ENCODE results near the gene GRIFIN.

Gene GRIFIN

DNA sequence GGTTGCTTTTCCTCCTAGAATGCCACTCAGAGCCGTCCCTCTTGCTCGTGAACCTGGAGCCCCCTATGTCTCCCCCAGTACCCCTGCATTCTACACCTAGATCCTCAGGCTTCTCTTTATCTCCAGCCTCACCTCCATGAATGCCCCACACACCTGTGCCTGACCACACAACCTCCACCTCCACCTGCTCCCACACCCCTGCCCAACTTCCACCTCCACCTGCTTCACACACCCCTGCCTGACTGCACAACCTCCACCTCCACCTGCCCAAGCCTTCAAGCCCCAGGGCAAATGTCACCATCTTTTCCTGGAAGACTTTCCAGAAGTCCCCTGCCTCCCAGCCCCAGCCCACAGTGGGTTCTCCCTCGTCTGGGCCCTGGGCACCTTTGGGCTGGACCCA, 36.5 kb upstream of the GRIFIN start:
- no peak for DNase-seq (ENCODE audit: low spot score)

GRCh38 chr7:2512179-2512661, 36.0 kb upstream of the GRIFIN start:
- DNase-seq (ENCODE audit: low spot score) = no peak

DNA sequence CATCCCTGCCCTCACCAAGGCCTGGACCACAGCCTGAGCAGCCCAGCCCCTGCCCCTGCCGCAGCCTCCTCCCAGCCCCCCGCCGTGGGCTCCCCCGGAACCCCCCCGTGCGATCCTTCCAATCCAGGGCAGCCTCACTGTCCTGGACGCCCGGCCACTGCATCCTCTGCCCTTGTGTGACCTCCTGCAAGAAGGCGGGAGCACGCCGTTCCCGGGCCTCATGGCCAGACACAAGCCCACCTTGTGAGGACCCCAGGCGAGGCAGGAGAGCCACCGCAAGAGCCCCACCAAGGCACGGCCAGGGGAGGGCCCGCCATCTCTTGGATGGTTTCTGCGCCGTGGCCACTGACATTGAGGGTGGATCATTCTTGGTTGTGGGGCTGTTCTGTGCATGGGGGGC, 35.6 kb upstream of the GRIFIN start:
- DNase-seq (ENCODE audit: low spot score) = no peak

DNA sequence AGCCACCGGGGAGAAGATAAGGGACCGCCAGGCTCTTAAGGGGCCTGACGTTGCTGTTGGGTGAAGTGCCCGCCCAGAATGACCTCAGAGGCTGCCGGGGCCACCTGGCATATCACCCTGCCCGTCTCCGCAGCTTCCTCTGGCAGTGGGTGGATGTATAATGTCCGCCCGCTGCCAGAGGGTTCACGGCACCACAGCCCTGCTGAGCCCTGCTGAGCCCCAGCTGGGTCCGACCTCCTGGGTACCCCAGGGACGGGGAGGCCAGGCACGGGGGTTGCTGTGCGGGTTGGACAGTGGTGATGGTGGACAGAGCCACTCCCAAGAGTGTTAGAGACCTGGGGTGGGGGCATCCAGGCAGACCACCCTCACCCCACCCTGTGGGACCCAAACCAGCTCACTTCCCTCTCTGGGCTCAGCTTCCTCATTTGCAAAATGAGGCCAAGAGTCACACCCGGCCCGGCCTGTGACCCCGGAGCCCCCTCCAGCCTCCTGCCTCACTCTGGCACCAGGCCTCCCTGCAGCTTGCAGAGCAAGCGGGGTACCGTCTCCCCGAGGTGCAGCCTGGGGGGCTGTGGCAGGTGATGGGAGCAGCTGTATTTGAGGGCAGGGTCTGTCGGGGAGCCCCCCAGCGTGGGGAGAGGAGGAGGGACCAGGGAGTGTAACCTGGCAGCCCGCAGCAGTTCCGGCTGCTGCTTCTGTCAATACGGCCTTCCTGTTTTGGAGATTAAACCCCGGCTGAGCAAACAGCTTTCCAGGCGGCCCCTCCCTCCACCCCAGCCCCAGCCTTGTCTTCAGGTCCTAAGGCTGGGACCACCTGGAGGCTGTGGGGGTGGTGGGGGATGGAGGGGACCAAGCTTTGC, 34.9 kb upstream of the GRIFIN start:
- DNase-seq (ENCODE audit: low spot score) = no peak

DNA sequence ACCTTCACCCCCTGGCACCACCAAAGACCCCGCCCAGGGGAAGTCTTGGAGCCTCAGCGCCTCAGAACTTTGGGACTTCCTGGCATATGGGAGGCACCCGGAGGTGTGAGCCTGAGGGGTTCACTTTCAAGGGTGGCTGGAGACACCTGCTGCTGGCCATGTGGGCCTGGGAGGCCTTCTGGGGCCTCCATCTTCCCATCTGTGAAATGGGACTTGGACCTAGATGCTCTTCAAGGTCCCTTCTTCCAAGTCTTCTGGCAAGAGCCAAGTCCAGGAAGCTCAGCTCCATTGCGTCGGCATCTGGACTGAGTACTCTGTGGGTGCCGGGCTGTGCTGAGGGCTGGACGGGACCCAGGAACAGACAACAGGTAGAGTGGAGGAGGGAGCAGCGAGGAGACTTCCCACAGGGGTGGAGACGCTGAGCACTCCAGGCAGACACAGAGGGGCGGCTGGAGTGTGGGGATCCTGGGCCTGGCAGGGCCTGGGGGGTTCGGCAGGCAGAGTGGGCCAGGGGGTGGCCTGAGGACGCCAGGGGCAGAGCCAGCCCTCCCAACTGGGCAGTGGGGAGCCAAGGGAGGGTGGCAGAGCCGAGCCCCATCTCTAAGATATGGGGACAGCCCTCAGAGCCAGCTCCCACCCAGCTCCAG, 34.1 kb upstream of the GRIFIN start:
- DNase-seq (ENCODE audit: low spot score) = no peak

GRCh38 chr7:2509298-2509906, 33.2 kb upstream of the GRIFIN start:
- no peak for DNase-seq (ENCODE audit: low spot score)

GRCh38 chr7:2508327-2509215, 32.4 kb upstream of the GRIFIN start:
- no peak for DNase-seq (ENCODE audit: low spot score)

DNA sequence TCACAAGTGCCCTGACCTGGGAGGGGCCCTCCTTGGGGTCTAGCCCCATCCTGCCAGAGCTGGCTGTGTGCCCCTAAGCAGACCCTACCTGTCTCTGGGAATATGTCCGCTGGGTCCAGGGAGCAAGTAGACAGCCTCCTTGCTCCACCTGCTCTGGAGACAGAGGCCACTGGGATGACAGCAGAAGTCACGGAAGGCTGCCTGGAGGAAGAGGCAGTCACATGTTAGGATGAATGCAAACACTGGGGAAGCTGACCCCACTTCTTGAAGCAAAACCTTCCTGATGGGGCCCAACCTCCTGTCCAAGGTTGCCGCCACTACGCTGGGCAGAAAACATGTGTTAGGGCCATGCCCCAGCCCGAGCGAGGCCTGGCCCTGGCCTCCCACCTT, 31.7 kb upstream of the GRIFIN start:
- DNase-seq (ENCODE audit: low spot score) = no peak

GRCh38 chr7:2507208-2507916, 31.2 kb upstream of the GRIFIN start:
- DNase-seq (ENCODE audit: low spot score) = no peak

GRCh38 chr7:2505401-2505800, 29.2 kb upstream of the GRIFIN start:
- no peak for DNase-seq (ENCODE audit: low spot score)

DNA sequence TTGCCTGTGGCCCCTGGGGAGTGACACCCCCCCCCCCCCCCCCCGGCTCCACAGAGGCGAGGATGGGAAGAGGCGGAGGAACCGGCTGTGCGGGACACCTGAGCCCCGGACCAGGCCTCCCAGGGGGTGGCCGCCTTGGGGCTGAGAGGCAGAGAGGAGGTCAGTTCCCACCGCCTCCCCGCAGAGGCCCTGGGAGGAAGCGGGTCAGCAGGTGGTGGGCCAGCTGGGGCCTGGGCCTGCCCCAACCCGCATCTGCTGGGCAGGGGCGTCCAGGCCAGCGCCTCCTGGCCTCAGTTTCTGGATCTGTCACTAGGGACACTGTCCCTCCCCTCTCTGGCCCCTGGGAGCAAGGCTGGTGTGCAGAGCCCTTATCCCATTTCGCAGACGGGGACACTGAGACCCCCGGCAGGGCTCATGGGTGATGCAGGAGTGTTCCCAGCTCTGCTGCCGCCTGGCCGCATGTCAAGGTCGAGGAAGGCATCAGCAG, 28.7 kb upstream of the GRIFIN start:
- no peak for DNase-seq (ENCODE audit: low spot score)

GRCh38 chr7:2504128-2504888, 28.1 kb upstream of the GRIFIN start:
- no peak for DNase-seq (ENCODE audit: low spot score)

DNA sequence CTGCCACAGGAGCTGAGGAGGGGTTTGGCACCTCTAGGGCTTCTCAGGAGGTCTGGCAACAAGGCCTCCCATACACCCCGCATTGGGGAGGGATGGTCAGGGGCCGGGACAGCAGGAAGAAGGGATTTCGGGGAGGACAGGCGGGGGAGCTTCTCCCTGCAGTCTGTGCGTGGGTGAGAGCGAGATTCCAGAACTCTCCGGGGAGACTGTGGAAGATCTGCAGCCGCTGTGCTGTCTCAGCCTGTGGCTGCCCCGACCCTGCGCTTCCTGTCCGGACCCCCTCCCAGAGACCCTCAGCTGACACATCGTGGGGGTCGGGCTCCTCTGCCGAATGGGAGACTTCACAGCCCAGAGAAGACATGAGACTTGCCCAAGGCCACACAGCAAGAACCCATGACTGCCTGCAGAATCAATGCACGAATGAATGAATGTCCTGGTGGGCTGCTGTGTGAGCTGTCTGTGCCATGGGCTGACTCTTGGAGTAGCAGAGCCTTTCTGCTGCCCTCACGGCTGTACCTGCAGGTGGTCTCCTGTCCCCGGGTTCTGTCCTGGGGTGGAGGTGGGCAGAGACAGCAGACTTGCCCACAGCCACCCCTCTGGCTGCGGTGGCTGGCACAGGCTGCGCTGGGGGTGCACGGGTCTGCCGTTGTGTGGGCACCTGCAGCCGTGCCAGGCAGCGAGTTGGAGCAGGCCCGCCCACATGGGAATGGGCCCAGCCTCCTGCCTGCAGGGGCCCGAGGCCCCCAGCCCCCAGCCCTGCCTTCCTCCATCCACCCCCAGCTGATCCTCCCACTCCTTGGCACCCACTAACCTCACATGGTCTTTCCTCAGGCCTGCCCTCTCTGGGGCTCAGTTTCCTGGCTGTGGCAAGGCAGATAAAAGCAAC, 27.1 kb upstream of the GRIFIN start:
- DNase-seq (ENCODE audit: low spot score) = no peak

DNA sequence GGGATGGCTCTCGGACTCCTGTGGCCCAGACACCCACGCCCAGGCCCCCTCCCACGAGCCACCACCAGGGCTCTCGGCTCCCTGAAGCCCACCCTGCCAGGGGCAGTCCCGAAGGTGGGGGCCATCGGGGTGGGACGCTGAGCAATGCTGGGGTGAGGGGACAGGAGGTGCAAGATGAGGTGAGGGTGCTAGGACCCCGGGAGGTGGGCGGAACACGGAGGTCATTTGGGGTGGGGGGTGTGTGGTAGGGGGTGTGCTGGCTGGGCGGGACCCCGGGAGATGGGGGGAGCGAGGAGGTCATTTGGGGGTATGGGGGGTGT, 26.4 kb upstream of the GRIFIN start:
- DNase-seq (ENCODE audit: low spot score) = no peak

DNA sequence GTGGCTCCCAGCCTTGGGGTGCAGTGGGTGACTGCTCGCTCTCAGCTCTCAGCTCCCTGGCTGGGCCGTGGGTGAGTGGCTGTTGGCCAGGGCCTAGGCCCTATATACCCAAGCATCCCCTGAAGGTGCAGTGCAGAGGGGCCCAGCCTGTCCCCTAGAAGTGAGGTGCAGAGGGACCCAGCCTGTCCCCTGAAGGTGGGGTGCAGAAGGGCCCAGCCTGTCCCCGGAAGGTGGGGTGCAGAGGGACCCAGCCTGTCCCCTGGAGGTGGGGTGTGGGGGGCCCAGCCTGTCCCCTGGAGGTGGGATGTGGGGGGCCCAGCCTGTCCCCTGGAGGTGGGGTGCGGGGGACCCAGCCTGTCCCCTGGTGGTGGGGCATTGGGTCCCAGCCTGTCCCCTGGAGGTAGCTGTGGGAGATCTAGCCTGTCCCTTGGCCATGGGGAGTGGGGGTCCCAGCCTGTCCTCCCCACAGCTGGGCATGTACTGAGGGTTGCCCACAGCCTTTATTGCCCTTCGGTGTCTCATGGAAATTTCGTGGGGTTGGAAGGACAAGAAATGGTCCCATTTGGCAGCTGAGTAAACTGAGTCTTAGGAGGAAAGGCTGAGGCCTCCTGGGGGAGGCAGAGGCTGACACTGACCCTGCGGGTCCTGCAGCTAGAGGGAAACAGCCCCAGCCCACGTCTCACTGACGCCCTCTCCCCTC, 25.9 kb upstream of the GRIFIN start:
- no peak for DNase-seq (ENCODE audit: low spot score)

DNA sequence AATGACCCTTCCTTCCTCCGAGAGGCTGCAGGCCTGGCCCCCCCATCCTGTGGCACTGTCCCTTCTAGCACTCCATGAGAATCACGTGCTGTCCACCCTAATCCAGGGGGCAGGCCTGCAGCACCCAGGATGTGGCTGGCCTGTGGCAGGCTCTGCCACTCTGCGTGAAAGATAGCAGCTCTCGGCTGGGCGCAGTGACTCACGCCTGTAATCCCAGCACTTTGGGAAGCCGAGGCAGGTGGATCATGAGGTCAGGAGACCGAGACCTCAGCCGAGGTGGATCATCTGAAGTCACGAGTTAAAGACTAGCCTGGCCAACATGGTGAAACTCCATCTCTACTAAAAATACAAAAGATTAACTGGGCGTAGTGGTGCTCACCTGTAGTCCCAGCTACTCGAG, 24.5 kb upstream of the GRIFIN start:
- no peak for DNase-seq (ENCODE audit: low spot score)

DNA sequence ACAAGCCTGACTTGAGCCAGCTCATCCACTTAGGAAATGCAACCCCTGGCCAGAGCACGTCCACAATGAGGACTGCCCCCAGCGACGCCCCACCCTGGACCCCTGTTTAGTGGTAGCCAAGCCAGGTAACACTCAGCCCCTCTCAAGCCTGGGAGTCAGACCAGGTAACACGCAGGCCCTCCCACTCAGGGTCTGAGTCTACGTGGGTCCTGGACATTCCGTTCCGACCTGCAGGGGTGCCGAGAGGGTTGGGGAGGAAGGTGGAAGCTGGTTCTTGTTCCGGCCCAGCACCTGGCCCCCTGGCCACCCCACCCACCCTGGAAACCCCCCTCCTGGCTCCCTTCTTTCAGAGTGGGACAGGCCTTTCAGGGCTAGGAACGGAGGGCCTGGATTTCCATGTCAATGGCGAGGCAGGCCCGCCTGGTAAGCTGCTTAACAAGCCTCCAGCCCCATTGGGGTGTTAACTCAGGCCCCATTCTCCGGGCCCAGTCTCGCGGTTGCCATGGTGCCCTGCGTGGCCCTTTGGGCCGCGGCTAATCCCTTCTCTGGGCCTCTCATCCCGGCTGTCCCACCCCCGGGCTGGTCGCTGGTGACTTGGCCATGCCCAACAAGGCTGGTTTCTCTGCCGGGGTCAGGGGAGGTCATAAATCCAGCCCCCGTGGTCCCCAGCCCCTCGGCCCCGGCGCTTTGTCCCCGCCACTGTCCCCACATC, 23.7 kb upstream of the GRIFIN start:
- no peak for DNase-seq (ENCODE audit: low spot score)

DNA sequence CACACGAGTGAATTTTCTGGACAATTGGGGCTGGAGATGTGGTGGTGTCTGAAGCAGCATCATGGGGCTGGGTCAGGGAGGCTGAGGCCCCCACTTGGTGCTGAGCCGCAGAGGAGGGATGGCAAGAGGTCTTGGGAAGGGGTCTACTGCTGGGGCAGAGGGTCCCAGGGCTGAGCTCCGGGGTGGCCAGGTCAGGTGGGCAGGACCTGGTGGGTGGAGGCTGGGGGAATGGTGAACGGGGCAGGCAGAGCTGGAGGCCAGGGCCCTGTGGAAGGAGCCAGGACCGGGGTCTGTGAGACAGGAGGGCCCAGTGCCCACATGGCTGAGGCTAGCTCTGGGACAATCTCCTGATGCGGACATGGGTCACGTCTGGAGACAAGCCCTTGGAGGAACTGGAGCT, 23.0 kb upstream of the GRIFIN start:
- no peak for DNase-seq (ENCODE audit: low spot score)

All from pons (tissue), 1 donor.